Heart left ventricle (tissue), 16 donors: ENCODE results near the gene AMFR. TPM values are rescaled to one million over a fixed set of nuclear protein-coding genes. Genes with fewer than 3 reads are reported as not detected.
A peak's percentile ranks its signal among the peaks of the same experiment; 100 is the strongest.

Experiments used
- ATAC-seq, 4 donors: fragments of 200-7000 bp; cut with Tn5 transposase; one replicate each; pipeline ENCODE4 v1.9.1; 2020 to 2022; ENCODE audit warnings: moderate library complexity in 4 of 4, mild to moderate bottlenecking in 3 of 4, moderate number of reproducible peaks in 1 of 4
- DNase-seq, 5 donors: peaks; one replicate each; pipeline ENCODE4 v3.0.0-alpha.2; 2020
- H3K27ac ChIP-seq, 12 donors: fragments of 200-600 bp; sonication (generic) in 4 of 12; one replicate each; pipeline versions ENCODE4 v1.5.0 to v1.8.0; 2016 to 2022; ENCODE audit warnings: mild to moderate bottlenecking in 2 of 12
- H3K27me3 ChIP-seq, 9 donors: fragments of 200-600 bp; sonication (generic) in 2 of 9; one replicate each; pipeline versions ENCODE4 v1.5.1 to v1.8.0; 2016 to 2022; ENCODE audit warnings: mild to moderate bottlenecking in 3 of 9
- H3K36me3 ChIP-seq, 9 donors: fragments of 200-600 bp; sonication (generic) in 2 of 9; one replicate each; pipeline versions ENCODE4 v1.5.0 to v1.8.0; 2018 to 2022; ENCODE audit warnings: mild to moderate bottlenecking in 2 of 9
- H3K4me1 ChIP-seq, 12 donors: fragments of 200-600 bp; sonication (generic) in 4 of 12; one replicate each; pipeline versions ENCODE4 v1.5.0 to v1.8.0; 2016 to 2022; ENCODE audit warnings: mild to moderate bottlenecking in 3 of 12
- H3K4me3 ChIP-seq, 12 donors: fragments of 200-600 bp; sonication (generic) in 4 of 12; one replicate each; pipeline versions ENCODE4 v1.5.0 to v1.8.0; 2017 to 2022; ENCODE audit warnings: mild to moderate bottlenecking in 9 of 12, moderate library complexity in 4 of 12
- H3K9me3 ChIP-seq, 12 donors: fragments of 200-600 bp; sonication (generic) in 4 of 12; one replicate each; pipeline versions ENCODE4 v1.5.0 to v1.8.0; 2016 to 2022; ENCODE audit warnings: mild to moderate bottlenecking in 1 of 12
- CTCF ChIP-seq, 12 donors: fragments of 200-600 bp; sonication (generic) in 4 of 12; IDR thresholded peaks; one replicate each; pipeline versions ENCODE4 v1.5.0 to v1.8.0; 2018 to 2022; ENCODE audit warnings: antibody characterized with exemption in 12 of 12, mild to moderate bottlenecking in 5 of 12
- POLR2A ChIP-seq, 2 donors: fragments of 450-650 bp; IDR thresholded peaks; one replicate each; pipeline ENCODE4 v1.6.1; 2017; ENCODE audit warnings: antibody characterized with exemption in 2 of 2, mild to moderate bottlenecking in 2 of 2, moderate library complexity in 2 of 2
- WGBS, 4 donors: extraction: QIAGEN DNeasy Blood & Tissue Kit in 2 of 4; methylation state at CpG; one replicate each; pipeline versions ENCODE4 v1.1.5 to v1.1.7; 2013 to 2018; 5-methylcytosine and 5-hydroxymethylcytosine counted together
- intact Hi-C, 10 donors: fragments of 100-400 bp; cut with DNase I; formaldehyde crosslinking; loops; one replicate each; pipeline versions ENCODE4 v1.11.1 to v1.14.2; 2022
- polyA plus RNA-seq, 2 donors: library from polyadenylated mRNA; stranded (reverse); fragments of 200-250 nt; gene quantifications; one replicate each; pipeline ENCODE4 v1.2.3, GENCODE V29; 2013
- total RNA-seq, 9 donors: library from RNA; depleted of rRNA in 2 of 9; stranded (reverse); fragments of >200 nt in 2 of 9; fragmentation: NEBNext Ultra II Directional in 3 of 9; extraction: Animal tissue kit (Norgen Biotek cat#: 25700) in 3 of 9; gene quantifications; one replicate each; pipeline versions ENCODE4 v1.1.0 to v1.2.4, GENCODE V29; 2016 to 2023
- donor health status: ischemic (EF 13 %, LVEDD 7.1; RV severe dilation, severe dysfunction).
- donor health status: healthy with polysubstance abuse.
- donor health status: DM: no; HTN: yes; CAD: no.
- donor health status: DM: no; HTN: no; CAD: no.
- donor health status: ischemic (EF 25% LVEDD 6.9; RV normal size, moderate dysfunction).
- donor health status: ischemic (EF 25% LVEDD 5.7; RV mildly dilated, moderate dysfunction).
- donor health status: healthy.
- donor health status: DM: yes; HTN: yes; CAD: no.
- donor health status: ischemic (EF 35%, LVEDD 5.7; RV mildly dilated, moderate dysfunction).
- donor health status: nonischemic (EF 11% LVEDD 7.7; RV severe dilation, severe dysfunction).
- donor health status: DM: yes; HTN: yes; CAD: no.
- donor health status: PGD.
- donor health status: ischemic (EF 29% LVEDD 5.4; RV normal size, mild dysfunction).
- donor health status: nonischemic (EF 23%, LVEDD 6.1; RV moderate dilation, normal function).

The AMFR gene
- total and polyA plus RNA-seq, 11 donors, result 26.4 to 146 (median 84.8) TPM

- Histone ChIP-seq H3K4me1 (peaks cover 0 to 9% (median 4%) of the 10 kb centered on the region in 12 donors), H3K27me3 (no peaks in the 10 kb centered on the region), H3K9me3 (no peaks in the 10 kb centered on the region), H3K36me3 (no peaks in the 10 kb centered on the region), H3K4me3 (no peak overlapping the region), H3K27ac (no peak overlapping the region)
- 83 to 96% (median 84%) methylated on average over 9 of the region's 9 CpGs for WGBS, 4 donors
- no peak for ATAC-seq
- intact Hi-C loops, result no loop called here
- peak in 1 of 5 donors; percentile 34 for DNase-seq
- TF ChIP-seq CTCF (IDR thresholded peaks at IDR 0.05), result no peak
- no peak for TF ChIP-seq POLR2A (IDR thresholded peaks at IDR 0.05)
Observed at GRCh38 chr16:56321571-56321970, 103.8 kb downstream of the AMFR start.

- no peak for ATAC-seq
- no peak overlapping the region for H3K4me3 ChIP-seq
- no peak overlapping the region for H3K27ac ChIP-seq
- TF ChIP-seq CTCF (IDR thresholded peaks at IDR 0.05) (no peak), POLR2A (IDR thresholded peaks at IDR 0.05) (no peak)
- intact Hi-C loops, result no loop called here
- H3K4me1 ChIP-seq, result peaks cover 0 to 9% (median 4%) of the 10 kb centered on the region in 12 donors
- WGBS, 4 donors, result 73 to 83% (median 76%) methylated on average over 7 of the region's 7 CpGs
- no peaks in the 10 kb centered on the region for H3K27me3 ChIP-seq
- H3K9me3 ChIP-seq, result no peaks in the 10 kb centered on the region
- DNase-seq, result no peak
- H3K36me3 ChIP-seq, result no peaks in the 10 kb centered on the region
Observed at GRCh38 chr16:56320811-56321558, 104.4 kb downstream of the AMFR start.

- TF ChIP-seq POLR2A (IDR thresholded peaks at IDR 0.05) (no peak), CTCF (IDR thresholded peaks at IDR 0.05) (no peak)
- H3K4me1 ChIP-seq, result peaks cover 0 to 9% (median 4%) of the 10 kb centered on the region in 12 donors
- DNase-seq, result peak in 1 of 5 donors; percentile 51
- no peaks in the 10 kb centered on the region for H3K27me3 ChIP-seq
- 88 to 91% (median 89%) methylated on average over 7 to 8 of the region's 8 CpGs for WGBS, 4 donors
- ATAC-seq, result no peak
- H3K4me3 ChIP-seq, result no peak overlapping the region
- H3K27ac ChIP-seq, result no peak overlapping the region
- no peaks in the 10 kb centered on the region for H3K9me3 ChIP-seq
- intact Hi-C loops, result no loop called here
- no peaks in the 10 kb centered on the region for H3K36me3 ChIP-seq
Observed at GRCh38 chr16:56320056-56320455, 105.3 kb downstream of the AMFR start.

GRCh38 chr16:56319376-56319775, 106.0 kb downstream of the AMFR start:
- H3K36me3 ChIP-seq, result no peaks in the 10 kb centered on the region
- H3K4me1 ChIP-seq, result peaks cover 0 to 9% (median 4%) of the 10 kb centered on the region in 12 donors
- no peak overlapping the region for H3K27ac ChIP-seq
- no peaks in the 10 kb centered on the region for H3K9me3 ChIP-seq
- WGBS, 4 donors, result 88 to 93% (median 92%) methylated on average over 4 to 6 of the region's 6 CpGs
- no peaks in the 10 kb centered on the region for H3K27me3 ChIP-seq
- H3K4me3 ChIP-seq, result no peak overlapping the region
- intact Hi-C loops, result loop anchor here (2.0 to 10.0 kb wide), 11 partner anchors 115 to 605 kb away; partner anchors contain the start of gene GNAO1 (in 6 of the 10)
- ATAC-seq (no peak), DNase-seq (peak in 1 of 5 donors; percentile 53)
- TF ChIP-seq POLR2A (IDR thresholded peaks at IDR 0.05) (no peak), CTCF (IDR thresholded peaks at IDR 0.05) (no peak)
